GM21786 (cell line): ENCODE results near the gene MOCS3.
A peak's percentile ranks its signal among the peaks of the same experiment; 100 is the strongest.
"Not testable (repeated sequence)": the region's sequence is repeated elsewhere in the genome, so short reads cannot be mapped to it uniquely, and the experiment has no call there.

ENCODE experiments used
- ATAC-seq: cut with Tn5 transposase; IDR thresholded peaks from one replicate; pipeline ENCODE4 v1.9.1; 2021; ENCODE audit not compliant: unreplicated experiment

MOCS3 gene

DNA sequence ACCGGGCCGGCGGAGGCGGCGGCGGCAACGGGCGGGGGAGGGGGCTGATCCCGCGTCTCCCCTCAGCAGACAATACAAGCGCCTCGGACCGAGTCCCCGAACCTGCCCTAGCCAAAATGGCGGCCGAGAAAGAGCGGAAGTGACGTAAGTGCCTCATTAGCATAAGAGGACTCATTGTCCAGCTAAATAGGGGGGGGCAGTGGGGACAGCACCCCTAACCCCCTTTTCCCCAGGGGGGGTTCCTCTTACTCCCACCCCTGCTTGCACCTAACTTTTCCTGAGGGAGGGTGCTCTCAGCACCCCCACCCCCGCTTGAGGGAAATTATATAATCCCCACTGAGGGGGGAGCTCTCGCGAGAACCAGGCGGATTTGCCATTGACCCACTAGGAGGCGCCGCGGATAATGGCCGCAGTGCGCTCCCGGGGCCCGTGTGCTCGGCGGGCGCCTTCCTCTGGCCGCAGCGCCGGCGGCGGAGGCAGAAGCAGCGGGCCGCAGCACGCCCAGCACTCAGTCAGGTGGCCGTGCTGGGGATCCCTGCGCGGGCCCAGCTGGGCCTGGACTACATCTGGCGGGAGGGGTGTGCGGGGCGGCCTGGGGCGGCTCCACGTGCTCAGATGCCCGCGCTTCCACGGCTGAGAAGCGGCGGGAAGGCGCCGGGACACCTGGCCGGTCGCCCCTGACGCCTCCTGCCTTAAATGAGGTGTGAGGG is 27.2 kb upstream of the MOCS3 start, which contains the start of gene ADNP:
Gene ADNP, minus strand, starts transcription at position 132 of the 710 bp plus-strand sequence. CDS start 27,441 bp downstream, outside the sequence.
- peak; percentile 59 for ATAC-seq

DNA sequence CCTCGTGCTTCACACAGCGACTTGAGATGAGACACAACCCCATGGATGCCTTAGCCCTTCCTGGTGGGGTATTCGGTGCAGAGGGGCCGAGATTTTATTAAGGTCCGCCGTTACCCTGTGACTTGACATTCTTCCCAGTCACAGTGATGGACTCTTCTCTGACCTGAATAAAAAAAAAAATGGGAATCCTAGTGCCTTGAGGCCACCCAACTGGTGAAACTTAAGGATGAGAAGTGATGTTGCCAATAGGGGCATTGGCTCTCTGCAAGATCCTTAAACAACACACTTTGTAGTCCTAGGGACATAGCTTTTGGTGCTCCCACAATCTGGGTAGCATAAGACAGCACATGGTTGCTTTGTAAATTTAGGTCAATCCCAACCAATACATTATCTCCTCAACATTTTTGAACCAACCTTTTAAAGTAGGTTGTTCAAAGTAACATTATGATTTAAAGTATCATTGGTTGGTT is 26.6 kb upstream of the MOCS3 start:
- ATAC-seq: no peak

DNA sequence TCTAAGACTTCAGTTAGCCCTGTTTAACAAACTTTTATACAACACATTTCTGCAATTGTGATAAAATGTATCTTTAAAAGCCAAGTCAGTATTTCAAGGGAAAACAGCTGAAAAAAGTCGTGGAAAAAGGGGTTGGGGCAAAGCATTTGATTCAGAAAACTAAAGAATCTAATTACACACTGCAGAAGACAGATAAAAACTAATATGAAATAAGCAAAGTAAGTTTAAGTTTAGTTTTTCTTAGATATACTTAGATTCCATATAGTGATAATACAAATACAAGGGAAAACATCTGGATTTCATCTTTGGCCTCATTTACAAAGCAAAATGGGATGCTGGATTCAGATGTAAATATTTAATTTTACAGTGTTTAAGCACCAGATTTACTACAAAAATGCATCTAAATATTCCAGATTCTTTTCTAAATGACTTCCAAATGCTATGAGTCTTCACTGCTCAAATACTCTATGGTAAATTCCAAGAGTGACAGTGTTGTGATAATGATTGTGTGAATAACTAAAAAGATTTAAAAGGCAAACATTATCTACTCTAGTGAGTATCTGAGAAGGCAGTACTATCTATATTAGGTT is 25.8 kb upstream of the MOCS3 start:
- no peak for ATAC-seq

DNA sequence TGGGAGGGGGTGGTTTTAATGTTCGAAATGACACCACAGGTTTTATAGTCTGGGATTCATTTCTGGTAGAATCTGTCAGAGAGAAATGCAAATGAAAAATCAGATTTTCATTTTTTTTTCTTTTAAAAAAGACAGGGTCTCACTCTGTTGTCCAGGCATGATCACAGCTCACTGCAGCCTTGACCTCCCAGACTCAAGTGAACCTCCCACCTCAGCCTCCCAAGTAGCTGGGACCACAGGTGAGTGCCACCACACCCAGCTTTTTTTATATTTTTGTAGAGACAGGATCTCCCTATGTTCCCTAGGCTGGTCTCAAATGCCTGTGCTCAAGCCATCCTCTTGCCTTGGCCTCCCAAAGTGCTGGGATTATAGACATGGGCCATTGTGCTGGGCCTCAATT is 25.0 kb upstream of the MOCS3 start:
- no peak for ATAC-seq

- no peak for ATAC-seq
These were observed 15.5 kb upstream of the MOCS3 start for GRCh38 chr20:50943069-50943468.

DNA sequence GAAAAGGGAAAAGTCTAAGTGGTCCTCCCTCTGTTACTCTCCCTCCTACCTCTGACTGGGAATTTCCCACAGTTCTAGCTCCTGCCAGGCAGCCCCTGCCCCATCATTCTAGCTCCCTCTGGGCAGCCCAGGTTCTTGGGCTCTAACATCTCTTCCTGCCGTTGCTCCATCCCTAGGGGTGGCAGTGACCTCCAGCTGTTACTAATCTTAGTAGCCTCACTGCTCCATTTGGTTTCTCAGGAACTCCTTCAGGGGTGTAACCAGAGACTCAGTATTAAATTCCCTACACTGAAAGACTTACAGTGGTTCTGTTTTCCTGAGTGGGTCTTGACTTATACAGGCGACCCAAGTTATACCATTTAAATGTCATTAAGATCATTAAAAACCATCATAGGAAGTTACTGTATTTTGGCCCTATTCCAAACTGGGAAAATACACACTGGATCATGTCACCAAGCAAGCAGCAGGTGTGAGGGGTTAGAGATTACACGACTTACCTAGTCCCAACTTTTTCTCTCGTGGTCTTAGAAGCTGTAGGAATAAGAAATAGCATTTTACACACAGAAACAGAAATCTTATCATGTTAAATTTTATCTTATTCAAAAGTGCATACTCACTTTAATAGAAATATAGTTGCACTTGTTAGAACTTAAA is 10.4 kb upstream of the MOCS3 start:
- ATAC-seq: no peak

GRCh38 chr20:50953196-50953595 is 5.4 kb upstream of the MOCS3 start:
- no peak for ATAC-seq

- ATAC-seq: no peak
These were observed 4.8 kb upstream of the MOCS3 start for GRCh38 chr20:50953821-50954220.

DNA sequence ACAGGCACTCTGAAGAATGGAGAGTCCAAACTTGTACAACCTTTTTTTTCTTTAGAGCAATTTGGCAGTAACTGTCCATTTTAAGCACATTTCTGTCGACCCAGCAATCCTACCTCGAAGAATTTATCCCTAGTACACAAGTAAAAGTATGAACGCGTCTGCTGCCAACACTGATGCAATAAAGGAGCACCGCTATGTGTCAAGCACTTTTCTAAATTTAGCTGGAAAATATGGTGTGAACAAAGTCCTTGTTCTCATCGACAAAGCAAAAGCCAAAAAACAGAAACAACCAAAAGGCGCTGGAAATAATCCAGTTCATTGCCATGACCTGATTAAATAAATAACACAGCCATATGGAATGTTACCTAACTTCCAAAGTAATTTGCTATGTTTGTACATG is 1.3 kb upstream of the MOCS3 start:
- no peak for ATAC-seq

DNA sequence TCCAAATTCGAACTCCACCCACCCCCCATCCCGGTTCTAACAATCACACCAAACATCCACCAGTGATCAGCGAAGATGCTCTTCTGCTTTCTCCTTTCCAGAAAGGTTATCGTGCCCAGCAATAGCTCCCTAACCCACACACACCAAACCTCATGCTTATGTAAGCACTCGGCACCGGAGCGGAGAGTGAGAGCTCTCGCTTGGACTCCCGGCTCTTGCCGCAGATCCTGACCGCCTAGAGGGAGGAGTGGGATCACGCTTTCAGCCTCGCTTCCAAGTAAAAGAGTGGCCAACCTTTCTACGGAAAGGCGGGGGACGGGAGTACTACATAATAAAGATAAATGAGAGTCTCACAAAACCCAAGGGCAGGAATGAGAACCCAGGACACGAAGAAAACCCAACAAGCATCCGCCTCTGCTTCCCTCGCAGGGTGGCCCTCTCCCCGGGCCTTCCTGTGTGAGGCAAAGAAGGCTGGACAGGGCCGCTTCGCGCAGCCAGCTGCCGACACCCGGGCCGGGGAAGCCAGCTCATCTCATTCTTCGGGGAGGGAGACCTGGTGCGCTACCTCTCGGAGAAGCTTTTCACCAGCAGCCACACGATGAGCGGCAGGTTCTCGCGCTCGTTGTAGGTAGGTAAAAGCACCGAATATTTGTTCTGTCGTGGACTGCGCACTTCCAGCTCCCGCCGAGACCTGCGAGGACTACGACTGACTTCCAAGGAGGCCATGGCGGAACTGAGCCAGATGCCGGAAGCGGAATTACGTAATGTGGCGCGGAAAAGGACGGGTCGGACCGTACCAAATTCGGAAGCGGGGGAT is 612 bp upstream of the MOCS3 start, which contains the start of gene DPM1:
Gene DPM1, minus strand, starts transcription at position 735 of the 817 bp plus-strand sequence. Its CDS starts 9 bp downstream, at position 726.
- ATAC-seq: peak; percentile 80

- ATAC-seq: no peak
These were observed 1.0 kb downstream of the MOCS3 start for GRCh38 chr20:50959543-50960126.

DNA sequence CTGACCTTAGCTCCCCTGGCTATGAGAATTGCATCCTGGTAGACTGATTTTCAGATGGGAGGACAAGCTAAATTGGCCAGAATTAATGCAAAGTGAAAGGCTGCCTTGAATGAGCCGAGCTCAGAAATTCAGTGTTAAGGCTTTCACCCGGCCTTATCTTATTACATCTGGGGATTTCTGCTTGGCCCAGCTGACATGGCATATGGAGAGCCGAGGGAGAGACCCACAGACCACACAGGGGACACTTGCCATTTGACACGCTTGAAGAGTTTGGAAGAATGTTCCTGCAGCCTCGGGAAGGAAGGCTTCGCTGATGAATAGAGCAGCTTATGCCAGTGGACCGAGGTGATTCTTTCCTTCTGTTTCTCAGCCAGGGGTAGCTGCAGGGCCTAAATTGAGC is 9.0 kb downstream of the MOCS3 start:
- no peak for ATAC-seq

DNA sequence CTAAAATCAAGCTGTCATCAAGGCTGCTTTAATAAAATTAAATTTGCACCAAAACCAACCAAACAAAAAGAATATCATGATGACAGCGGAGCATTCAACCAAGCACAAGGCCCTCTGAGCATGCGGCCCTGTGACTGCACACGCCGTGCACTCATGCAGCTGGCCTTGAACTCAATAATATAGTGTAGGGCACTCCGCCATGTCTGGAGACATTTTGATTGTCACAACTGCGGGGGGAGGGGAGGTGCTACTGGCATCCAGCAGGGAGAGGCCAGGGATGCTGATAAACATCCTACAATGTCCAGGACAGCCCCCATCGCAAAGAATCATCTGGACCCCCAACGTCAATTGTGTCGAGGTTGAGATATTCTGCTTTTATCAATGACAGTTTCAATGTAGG is 9.7 kb downstream of the MOCS3 start:
- no peak for ATAC-seq

DNA sequence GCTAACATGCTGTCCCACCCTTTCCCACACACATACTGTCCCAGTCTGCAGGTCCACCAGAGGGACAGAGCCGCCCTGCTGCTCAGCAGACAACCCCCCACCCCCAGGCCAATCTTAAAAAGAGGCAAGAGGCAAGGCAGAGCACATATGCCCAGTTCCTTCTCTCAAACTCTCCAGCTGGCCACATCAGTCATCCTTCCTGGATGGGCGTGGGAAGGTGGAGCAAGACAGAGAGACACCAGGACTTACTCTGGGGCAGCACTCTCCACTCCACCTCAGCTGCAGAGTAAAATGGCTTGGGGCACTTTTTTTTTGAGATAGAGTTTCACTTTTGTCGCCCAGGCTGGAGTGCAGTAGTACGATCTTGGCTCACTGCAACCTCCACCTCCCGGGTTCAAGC is 10.8 kb downstream of the MOCS3 start:
- ATAC-seq: no peak

GRCh38 chr20:50969912-50970311 is 11.3 kb downstream of the MOCS3 start:
- no peak for ATAC-seq

DNA sequence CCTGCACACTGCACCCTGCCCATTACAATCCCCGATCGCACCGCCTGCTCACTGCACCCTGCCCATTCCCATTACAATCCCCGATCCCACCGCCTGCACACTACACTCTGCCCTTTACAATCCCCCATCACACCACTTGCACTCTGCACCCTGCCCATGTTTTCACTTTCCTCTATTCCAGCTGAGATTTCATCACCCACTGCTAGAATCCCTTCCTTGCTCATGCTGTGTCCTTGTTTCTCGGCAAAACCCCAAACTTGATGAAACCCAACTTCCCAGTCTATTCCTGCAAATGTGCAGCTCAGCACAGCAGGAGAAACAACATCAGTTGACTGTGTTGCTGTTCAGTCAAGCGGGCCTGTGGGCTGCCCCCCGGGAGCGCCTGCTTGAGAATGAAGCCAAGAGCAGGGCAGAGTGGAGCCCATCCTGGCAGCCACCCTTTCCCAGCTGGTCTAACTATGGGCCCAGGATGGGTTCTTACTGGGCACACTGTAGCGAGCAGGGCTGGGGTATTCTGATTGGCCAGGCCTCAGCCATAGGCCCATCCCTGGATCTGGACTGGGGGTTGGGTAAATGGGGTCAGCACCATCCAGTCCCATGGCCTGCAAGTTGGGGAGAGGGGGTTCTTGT is 17.2 kb downstream of the MOCS3 start:
- no peak for ATAC-seq

DNA sequence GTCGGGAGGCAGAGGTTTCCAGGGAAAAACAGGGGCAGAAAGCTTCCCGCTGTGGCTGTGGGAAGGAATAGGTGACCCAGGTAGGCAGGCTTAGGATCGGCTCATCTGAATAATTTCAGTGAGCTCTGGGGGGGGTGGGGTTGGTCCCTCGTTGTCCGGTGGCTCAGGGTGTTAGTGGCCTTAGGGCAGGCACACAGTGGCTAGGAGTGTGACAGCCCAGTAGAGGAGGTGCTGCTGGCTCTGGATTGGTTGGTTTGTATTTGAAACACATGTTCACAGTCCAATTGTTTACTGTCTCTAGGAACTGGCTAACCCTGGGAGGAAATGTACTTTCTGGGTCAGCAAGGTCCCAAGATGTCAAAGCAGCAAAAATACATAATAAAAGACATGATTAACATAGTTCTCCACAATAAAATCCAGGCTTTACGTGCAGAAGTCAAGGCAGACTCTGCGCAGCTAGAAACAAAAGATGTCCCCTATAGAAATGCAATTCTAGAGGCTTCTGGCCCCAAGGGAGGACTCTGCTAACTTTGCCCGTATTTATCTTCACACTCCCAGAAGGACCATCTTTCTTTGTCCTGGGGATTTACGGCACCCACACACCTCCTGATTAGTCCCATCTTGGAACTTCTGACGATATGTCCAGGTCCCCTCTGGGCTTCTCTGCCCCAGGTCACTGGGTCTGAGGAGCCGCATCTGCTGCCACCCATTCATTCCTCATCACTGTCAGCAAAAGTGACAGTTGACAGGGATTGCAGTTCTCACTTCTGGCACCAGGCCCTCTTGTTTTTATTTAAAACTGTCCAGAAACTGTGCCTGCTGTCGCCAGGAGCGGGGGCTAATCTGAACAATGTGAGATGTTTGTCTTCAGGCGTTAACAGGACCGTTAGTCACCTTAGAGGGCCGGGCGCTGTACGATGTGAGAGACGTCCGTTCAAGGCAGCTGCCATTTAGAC is 18.7 kb downstream of the MOCS3 start:
- no peak for ATAC-seq

DNA sequence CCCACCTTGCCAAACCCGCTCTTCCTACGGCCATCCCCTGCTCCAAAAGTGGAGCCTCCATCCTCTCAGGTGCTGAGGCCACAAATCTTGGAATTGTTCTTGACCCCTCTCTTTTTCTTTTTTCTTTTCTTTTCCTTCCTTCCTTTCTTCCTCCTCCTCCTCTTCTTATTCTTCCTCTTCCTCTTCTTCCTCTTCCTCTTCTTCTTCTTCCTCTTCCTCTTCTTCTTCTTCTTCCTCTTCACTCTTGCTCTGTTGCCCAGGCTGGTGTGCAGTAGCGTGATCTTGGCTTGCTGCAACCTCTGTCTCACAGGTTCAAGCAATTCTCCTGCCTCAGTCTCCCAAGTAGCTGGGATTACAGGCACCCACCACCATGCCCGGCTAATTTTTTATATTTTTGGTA is 19.9 kb downstream of the MOCS3 start:
- ATAC-seq: not testable (repeated sequence)

DNA sequence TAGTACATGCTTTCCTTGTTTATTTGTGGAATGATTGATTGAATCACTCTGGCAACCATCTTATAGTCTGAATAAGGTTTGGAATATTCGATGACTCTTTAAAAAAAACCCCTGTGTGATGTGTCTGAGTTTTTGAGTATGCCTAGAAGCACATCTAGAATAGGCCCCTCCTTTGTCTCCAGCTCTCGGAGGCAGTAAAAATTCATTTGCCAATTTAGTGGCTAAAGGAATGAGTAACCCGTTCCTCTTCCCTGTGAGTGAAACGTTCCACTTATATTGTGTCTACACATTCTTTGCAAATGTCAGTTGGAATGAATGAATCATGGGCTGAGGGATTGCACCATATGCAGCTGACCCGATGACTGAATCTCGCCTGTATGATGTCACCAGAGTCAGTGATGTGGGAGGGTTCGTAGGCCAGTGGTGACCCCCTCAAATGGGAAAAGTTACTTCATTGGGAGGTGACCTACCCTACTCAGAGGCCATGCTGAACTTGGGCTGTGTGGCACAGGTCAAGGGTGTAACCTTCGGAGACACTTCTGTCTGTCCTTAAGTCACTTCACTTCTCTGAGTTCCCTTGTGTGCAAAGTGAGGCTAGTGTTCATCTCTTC is 21.6 kb downstream of the MOCS3 start:
- no peak for ATAC-seq
